Kidney glomerular epithelial cell (primary cell): ENCODE data around the gene SH3RF2.

Experiments
- DNase-seq: peaks from one replicate; lab custom pipeline; 2025; lab: John Stamatoyannopoulos, UW

The SH3RF2 gene

DNA sequence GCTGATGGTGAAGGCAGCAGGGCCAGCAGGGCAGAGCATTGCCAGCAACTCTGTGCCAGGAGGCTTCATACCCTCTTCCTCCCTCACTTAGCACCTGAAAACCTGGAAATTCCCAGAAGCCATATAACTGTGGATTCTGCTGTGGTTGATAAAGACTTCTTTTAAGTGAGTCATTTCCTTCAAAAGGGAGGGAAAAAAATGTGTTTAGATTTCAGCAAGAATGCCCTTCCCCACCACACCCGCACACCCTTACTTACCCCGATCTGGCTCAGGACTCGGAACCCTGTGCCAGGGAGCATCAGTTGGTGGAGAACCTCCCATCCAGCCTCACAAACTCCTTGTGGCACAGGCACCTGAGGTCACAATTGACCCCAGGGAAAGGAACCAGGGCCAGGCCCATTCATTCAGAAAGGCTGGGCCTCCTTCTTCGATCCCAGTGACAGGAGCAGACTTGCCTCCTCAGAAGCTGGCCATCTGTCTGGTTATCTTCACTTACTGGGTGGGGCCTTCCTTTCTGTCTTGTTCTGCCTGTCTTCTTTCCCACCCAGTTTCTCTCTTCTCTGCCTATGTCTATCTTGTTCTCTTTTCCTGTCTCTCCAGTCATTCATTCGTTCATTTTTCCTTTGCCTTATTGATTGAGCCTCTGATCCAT, 106.4 kb downstream of the SH3RF2 start:
- DNase-seq, result peak; percentile 83

DNA sequence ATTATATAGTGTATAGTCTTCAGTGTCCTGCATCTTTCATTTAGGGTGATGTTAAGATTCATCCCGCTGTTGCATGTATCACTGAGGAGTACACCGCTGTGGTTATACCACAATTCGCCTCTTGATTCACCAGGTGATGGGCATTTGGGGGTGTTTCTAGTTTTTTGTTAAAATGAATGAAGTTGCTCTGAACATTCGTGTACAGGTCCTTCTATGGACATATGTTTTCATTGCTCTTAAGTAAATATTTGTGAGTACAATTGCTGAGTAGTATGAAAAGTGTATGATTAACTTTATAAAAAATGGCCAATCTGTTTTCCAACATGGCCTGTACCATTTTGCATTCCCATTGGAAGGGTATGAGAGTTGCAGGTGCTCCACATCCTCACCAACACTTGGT, 107.3 kb downstream of the SH3RF2 start:
- DNase-seq, result no peak

GRCh38 chr5:146047396-146047795, 111.0 kb downstream of the SH3RF2 start:
- DNase-seq, result peak; percentile 51

GRCh38 chr5:146048994-146049703, 112.8 kb downstream of the SH3RF2 start:
- peak; percentile 57 for DNase-seq

- no peak for DNase-seq
These were observed 113.3 kb downstream of the SH3RF2 start for GRCh38 chr5:146049704-146050026.

DNA sequence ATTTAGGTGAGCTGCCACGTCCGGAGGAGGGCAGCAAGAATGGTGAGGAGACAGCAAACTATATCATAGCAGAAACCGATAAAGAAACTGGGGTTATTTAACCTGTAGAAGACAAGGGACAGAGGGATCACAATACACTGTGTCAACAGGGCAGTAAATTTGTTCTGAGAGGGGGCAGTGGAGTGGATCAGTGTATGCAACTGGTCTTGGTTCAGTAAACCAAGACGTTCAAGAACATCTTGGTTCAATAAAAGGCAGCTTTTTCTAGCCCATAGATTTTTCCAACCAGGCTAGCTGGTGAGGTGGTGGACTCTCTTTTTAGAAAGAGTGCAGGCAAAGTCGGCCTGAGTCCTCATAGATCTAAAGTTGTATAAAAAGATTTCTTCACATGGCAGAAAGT, 113.7 kb downstream of the SH3RF2 start:
- no peak for DNase-seq

DNA sequence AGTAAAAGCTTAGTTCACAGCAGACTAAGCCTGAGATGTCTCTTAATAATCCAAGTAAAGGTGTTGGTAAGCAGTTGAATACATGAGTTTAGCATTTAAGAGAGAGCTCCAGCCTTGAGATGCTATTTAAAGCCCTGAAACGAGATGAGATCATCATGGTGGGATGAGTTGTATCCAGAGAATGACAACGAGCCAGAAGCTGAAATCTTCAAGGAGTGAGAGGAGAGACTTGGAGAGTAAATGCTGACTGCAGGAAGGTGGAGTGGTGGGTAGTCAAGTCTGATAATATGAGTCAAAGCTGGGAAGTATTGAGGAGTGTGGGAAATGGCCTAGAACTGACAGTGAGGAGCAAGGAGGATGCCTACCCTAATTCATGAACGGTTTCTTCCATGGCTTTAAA, 115.3 kb downstream of the SH3RF2 start:
- DNase-seq, result peak; percentile 43

DNA sequence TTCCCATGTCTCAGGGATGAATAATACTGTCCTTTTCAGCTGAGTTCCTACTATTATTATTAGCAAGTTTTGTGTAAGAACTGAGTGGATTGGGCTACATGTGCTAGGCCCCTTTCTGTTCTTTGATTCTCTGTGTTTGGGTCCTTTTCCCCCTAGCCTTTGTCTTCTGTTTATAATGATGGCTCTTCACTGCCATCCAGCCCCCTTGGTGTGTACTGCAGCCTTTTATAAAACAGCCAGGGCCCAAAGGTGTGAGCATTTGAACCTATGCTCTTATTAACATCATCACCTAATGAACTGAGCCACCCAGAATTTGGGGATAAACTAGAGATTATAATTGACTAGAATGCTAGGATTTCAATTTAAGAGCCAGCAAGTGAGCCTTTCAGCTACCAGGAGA, 116.4 kb downstream of the SH3RF2 start:
- DNase-seq, result no peak

DNA sequence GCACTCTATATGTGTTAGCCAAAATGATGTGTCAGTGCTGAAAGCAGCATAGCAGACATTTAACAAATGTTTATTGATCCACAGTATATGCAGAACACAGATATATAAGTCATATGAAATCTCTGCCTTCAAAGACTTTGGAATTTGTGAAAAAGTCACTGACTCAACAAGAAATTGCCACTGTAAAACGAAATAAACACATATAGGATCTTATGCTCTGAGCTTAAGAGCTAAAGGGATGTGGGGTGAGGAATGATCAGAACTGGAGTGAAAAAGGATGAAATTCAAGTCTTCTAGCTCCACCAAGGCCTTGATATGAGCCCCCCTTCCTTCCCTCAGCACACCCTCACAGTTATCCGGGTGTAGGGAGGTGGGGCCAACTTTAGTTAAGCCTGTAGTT, 119.1 kb downstream of the SH3RF2 start:
- DNase-seq, result no peak

DNA sequence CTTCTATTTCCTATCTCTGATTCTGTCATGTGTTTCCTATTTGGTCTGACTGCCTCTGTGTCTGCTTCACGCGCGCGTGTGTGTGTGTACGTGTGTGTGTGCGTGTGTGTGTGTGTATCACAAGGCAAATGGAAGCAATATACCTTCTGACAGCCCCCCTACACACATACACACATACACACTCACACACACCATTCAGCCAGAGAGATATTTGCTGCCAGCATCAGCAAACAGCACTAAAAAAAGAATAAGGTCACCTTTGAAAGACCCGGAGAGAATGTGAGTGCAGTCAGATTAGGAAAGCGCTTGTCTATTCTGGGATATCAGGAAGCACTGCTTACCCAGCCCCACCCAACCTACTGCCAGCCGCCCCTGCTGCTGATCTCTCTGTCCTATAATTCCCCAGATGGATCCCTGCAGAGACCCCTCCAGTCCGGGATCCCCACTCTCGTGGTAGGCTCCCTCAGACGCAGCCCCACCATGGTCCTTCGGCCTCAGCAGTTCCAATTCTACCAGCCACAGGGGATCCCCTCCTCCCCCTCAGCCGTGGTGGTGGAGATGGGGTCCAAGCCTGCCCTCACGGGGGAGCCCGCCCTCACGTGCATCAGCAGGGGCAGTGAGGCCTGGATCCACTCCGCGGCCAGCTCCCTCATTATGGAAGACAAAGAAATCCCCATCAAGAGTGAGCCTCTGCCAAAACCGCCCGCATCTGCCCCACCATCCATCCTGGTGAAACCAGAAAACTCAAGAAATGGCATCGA, 123.3 kb downstream of the SH3RF2 start:
- DNase-seq, result no peak

- no peak for DNase-seq
These were observed 123.8 kb downstream of the SH3RF2 start for GRCh38 chr5:146060221-146060585.

GRCh38 chr5:146066968-146067367, 130.6 kb downstream of the SH3RF2 start:
- no peak for DNase-seq

DNA sequence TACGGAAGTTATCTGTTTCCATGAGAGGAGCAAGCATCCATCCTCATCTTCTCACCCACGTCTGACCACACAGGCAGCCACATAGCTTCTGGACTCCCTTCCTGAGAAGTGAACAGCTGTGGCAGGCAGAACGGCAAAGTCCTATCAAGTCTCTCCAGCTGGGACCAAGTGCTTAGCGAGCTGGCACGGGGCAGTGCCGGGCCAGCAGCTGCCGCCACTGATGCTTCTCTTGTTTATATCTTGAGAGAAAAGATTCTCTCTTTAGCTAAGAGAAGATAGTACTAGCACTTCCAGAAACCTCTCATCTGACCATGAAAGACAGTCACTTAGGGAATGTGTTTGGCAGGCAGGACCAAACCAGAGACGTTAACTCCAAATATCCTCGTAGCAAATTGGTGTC, 131.8 kb downstream of the SH3RF2 start:
- no peak for DNase-seq

DNA sequence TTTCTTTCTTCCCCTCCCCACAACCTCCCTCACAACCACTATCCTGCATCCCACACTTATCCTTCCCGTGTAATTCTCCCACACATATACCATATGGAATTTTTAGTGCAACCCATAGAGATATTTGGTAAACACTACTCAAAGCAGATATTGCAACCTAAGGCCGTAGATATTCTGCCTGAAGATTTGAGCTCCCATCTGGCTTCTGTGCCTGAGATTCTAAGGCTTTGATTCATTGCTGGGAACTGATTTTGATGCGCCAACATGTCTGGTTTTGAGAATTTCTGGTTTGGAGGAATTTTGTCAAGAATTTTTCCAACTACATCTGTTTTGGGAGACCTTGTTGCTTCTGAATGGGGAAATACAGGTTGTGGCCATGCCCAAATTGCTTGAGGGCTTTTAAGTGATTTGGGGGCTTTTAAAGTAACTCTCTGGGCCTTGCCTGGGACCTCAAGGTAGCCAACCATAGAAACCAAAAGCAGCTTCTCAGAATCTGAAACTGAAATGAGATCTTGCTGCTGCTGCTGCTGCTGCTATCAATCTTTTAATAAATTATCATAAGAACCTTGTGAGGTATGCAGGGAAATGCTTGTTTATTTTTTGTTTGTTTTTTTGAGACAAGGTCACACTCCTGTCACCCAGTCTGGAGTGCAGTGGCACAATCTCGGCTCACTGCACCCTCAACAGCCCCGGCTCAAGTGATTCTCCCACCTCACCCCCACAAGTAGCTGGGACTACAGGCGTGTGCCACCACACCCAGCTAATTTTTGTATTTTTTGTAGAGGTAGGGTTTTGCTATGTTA, 132.8 kb downstream of the SH3RF2 start:
- no peak for DNase-seq

GRCh38 chr5:146069780-146070099, 133.4 kb downstream of the SH3RF2 start:
- DNase-seq, result no peak

DNA sequence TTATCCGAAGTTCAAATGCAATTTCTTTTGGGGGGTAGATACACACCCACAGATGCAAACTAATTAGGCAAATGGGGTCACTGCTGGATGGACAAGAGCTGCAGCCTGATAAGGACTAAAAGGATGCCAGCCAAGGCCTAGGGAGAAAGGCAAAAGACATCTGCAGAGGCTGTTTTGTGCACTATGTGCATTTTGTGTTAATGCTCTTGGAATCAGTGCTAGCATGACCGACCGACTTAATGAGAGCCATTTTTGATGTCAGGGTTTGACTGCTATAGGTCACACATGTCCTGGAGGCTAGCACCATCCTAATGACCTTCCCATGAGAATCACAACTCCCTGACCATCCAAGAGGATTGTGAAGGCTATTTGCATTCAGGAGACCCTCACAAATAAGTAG, 134.4 kb downstream of the SH3RF2 start:
- DNase-seq, result no peak

DNA sequence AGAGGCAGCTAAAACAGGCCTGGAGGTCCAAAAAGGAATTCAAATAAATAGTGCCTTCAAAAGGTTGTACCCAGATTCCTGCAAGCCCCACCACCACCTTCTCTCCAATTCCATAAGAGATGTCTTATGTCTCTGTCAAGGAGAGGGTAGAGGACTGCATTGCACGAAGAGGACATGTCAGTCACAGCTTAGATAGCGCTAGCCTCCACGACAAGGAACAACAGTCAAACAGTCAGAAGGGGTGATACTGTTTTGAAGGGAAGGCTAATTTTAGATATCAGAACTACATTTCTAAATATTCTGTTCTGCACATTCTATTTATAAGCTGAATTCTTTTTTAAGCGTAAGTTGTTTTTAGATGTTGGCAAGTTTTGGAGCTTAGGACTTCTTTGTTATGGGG, 134.8 kb downstream of the SH3RF2 start:
- DNase-seq, result no peak

GRCh38 chr5:146072595-146072994, 136.2 kb downstream of the SH3RF2 start:
- no peak for DNase-seq

DNA sequence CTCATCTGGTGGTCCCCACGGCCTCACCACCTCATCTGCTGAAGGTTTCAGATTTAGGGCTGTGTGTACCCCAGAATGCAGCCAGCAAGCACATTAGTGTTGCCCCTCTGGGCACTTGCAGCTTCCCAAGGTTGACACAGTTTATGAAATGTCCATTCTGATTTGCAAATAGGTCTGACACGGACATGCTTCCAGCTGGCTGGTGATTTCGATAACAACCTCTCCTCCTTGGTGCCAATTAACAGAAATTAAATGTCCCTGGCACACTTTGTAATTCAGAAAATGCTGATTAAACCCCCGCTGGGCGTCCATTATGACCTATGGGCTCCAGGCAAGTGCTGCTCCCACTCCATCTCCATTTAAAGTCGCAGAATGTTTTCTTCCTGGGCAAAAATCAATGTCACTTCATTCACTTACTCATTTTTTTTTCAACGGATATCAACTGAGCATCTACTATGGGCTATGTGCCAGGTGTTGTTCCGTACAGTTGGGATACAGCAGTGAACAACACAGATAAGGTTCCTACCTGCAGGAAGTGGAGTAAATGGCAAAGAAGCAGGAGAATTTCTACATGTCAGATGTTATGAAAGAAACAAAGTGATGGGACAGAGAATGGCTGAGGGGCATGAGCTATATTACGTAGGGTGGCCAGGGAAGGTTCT, 137.0 kb downstream of the SH3RF2 start:
- DNase-seq, result no peak

- DNase-seq, result no peak
These were observed 139.7 kb downstream of the SH3RF2 start for GRCh38 chr5:146076028-146076427.

DNA sequence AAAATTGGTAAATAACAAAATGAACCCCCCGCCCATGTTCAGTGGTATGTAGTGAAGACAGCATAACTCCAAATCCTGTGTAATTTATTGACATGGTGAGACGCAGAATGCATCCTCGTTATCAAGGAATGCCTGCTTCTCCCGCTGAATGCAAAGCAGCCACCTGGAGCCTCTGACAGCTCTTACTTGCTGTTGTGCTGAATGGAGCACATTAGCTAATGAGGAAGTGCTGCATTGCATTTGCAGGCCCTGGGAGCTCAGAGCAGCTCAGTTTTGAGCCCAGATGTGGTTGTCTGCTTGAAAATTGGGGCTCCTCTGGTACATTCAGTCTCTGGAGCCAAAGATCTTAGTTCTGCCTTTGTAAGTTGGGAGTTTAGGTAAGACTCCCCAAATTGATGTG, 140.1 kb downstream of the SH3RF2 start:
- DNase-seq, result no peak

DNA sequence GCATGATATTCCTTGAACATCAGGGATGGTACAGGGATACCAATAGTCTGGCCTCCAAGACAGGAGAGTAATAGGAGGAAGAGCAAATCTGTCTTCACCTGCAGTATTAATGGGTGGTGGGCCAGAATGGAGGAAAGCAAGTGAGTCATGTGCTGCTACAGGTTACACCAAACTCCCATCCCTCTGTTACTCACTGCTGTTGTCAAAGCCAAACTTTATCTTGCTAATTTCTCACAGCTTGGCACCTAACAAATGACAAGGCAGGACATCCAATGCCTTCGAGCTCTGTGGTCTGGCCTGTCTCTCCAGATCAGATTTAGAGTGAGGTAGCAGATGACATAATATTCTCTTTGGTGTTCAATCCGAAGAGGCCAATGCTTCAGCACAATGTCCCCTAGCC, 142.2 kb downstream of the SH3RF2 start:
- no peak for DNase-seq
